Activated T-helper 17 cell treated with anti-CD3 and anti-CD28 coated beads, Interleukin-2, amount 50 U/mL, for 72 hours (primary cell): Measurements from ENCODE around the gene TTYH1. TPM values are rescaled to one million over a fixed set of nuclear protein-coding genes. Genes with fewer than 3 reads are reported as not detected.

Experiments used
- ATAC-seq: fragments of 150-1000 bp; cut with Tn5 transposase; replicated peaks from 2 replicates; pipeline ENCODE4 v1.10.0; 2021; ENCODE audit warnings: mild to moderate bottlenecking, moderate library complexity
- H3K27ac Mint-ChIP-seq: one replicate; pipeline ENCODE4 v1.8.0; 2022; ENCODE audit warnings: mixed read lengths
- H3K27me3 Mint-ChIP-seq: one replicate; pipeline ENCODE4 v1.8.0; 2022; ENCODE audit warnings: mixed read lengths
- H3K36me3 Mint-ChIP-seq: one replicate; pipeline ENCODE4 v1.8.0; 2022; ENCODE audit warnings: low read depth, mild to moderate bottlenecking, mixed read lengths
- H3K4me1 Mint-ChIP-seq: one replicate; pipeline ENCODE4 v1.8.0; 2022; ENCODE audit warnings: mixed read lengths
- H3K4me3 Mint-ChIP-seq: one replicate; pipeline ENCODE4 v1.8.0; 2022; ENCODE audit warnings: mild to moderate bottlenecking, mixed read lengths
- H3K9me3 Mint-ChIP-seq: one replicate; pipeline ENCODE4 v1.8.0; 2022; ENCODE audit warnings: mixed read lengths
- total RNA-seq, 2 donors: library from RNA; stranded (reverse); gene quantifications; one replicate each; pipeline ENCODE4 v1.2.3, GENCODE V29; 2022

The TTYH1 gene
- total RNA-seq, 2 donors from 2014 or later: 0.40 TPM; not detected in 1

- H3K27me3 Mint-ChIP-seq: no peaks in the 10 kb centered on the region
- no peak overlapping the region for H3K27ac Mint-ChIP-seq
Measured at GRCh38 chr19:54383330-54383729, 31.9 kb upstream of the TTYH1 start.

GRCh38 chr19:54387991-54388801 is 27.1 kb upstream of the TTYH1 start:
- Mint-ChIP-seq H3K27me3 (peaks cover 7% of the 10 kb centered on the region), H3K27ac (peak overlapping the region; percentile 10), H3K9me3 (no peaks in the 10 kb centered on the region), H3K36me3 (no peaks in the 10 kb centered on the region), H3K4me1 (peaks cover 18% of the 10 kb centered on the region), H3K4me3 (peak overlapping the region; percentile 79)
- peak; percentile 70 for ATAC-seq

More at GRCh38 chr19:54383330-54383729, 31.9 kb upstream of the TTYH1 start:
- ATAC-seq: no peak
- H3K4me3 Mint-ChIP-seq: peak overlapping the region; percentile 10
- H3K36me3 Mint-ChIP-seq: no peaks in the 10 kb centered on the region
- H3K9me3 Mint-ChIP-seq: no peaks in the 10 kb centered on the region
- peaks cover 13% of the 10 kb centered on the region for H3K4me1 Mint-ChIP-seq

GRCh38 chr19:54388802-54389139 is 26.5 kb upstream of the TTYH1 start:
- Mint-ChIP-seq H3K4me3 (peak overlapping the region; percentile 79), H3K27me3 (peaks cover 7% of the 10 kb centered on the region), H3K9me3 (no peaks in the 10 kb centered on the region), H3K4me1 (peaks cover 15% of the 10 kb centered on the region), H3K36me3 (no peaks in the 10 kb centered on the region), H3K27ac (peak overlapping the region; percentile 10)
- peak; percentile 48 for ATAC-seq

- Mint-ChIP-seq H3K4me3 (no peak overlapping the region), H3K27ac (no peak overlapping the region), H3K9me3 (no peaks in the 10 kb centered on the region), H3K36me3 (no peaks in the 10 kb centered on the region), H3K27me3 (peaks cover 7% of the 10 kb centered on the region), H3K4me1 (peaks cover 15% of the 10 kb centered on the region)
- no peak for ATAC-seq
Measured at GRCh38 chr19:54389553-54389952, 25.7 kb upstream of the TTYH1 start.

- Mint-ChIP-seq H3K4me1 (peaks cover 15% of the 10 kb centered on the region), H3K36me3 (no peaks in the 10 kb centered on the region), H3K4me3 (no peak overlapping the region), H3K27me3 (peaks cover 7% of the 10 kb centered on the region), H3K9me3 (no peaks in the 10 kb centered on the region), H3K27ac (peak overlapping the region; percentile 4)
- peak; percentile 21 for ATAC-seq
Measured at GRCh38 chr19:54390942-54391577, 24.2 kb upstream of the TTYH1 start.

- peaks cover 15% of the 10 kb centered on the region for H3K4me1 Mint-ChIP-seq
- H3K4me3 Mint-ChIP-seq: no peak overlapping the region
- no peaks in the 10 kb centered on the region for H3K36me3 Mint-ChIP-seq
- no peaks in the 10 kb centered on the region for H3K9me3 Mint-ChIP-seq
- no peak for ATAC-seq
- no peak overlapping the region for H3K27ac Mint-ChIP-seq
- H3K27me3 Mint-ChIP-seq: peaks cover 7% of the 10 kb centered on the region
Measured at GRCh38 chr19:54391589-54392061, 23.6 kb upstream of the TTYH1 start.

GRCh38 chr19:54392105-54392504 is 23.2 kb upstream of the TTYH1 start:
- ATAC-seq: no peak
- H3K4me3 Mint-ChIP-seq: no peak overlapping the region
- H3K36me3 Mint-ChIP-seq: no peaks in the 10 kb centered on the region
- H3K27me3 Mint-ChIP-seq: peaks cover 7% of the 10 kb centered on the region
- no peaks in the 10 kb centered on the region for H3K9me3 Mint-ChIP-seq
- H3K4me1 Mint-ChIP-seq: peaks cover 15% of the 10 kb centered on the region
- no peak overlapping the region for H3K27ac Mint-ChIP-seq

GRCh38 chr19:54393381-54393780 is 21.9 kb upstream of the TTYH1 start:
- Mint-ChIP-seq H3K4me3 (no peak overlapping the region), H3K4me1 (peaks cover 13% of the 10 kb centered on the region)

GRCh38 chr19:54395685-54396084 is 19.6 kb upstream of the TTYH1 start:
- no peaks in the 10 kb centered on the region for H3K36me3 Mint-ChIP-seq
- ATAC-seq: no peak
- H3K27ac Mint-ChIP-seq: no peak overlapping the region
- no peak overlapping the region for H3K4me3 Mint-ChIP-seq
- H3K4me1 Mint-ChIP-seq: peaks cover 6% of the 10 kb centered on the region
- H3K27me3 Mint-ChIP-seq: peaks cover 7% of the 10 kb centered on the region
- H3K9me3 Mint-ChIP-seq: no peaks in the 10 kb centered on the region

More at GRCh38 chr19:54393381-54393780, 21.9 kb upstream of the TTYH1 start:
- Mint-ChIP-seq H3K27ac (no peak overlapping the region), H3K36me3 (no peaks in the 10 kb centered on the region), H3K27me3 (peaks cover 7% of the 10 kb centered on the region), H3K9me3 (no peaks in the 10 kb centered on the region)
- ATAC-seq: no peak

- no peak for ATAC-seq
- H3K27me3 Mint-ChIP-seq: no peaks in the 10 kb centered on the region
- H3K27ac Mint-ChIP-seq: no peak overlapping the region
- H3K36me3 Mint-ChIP-seq: no peaks in the 10 kb centered on the region
- H3K4me1 Mint-ChIP-seq: no peaks in the 10 kb centered on the region
- no peaks in the 10 kb centered on the region for H3K9me3 Mint-ChIP-seq
- H3K4me3 Mint-ChIP-seq: no peak overlapping the region
Measured at GRCh38 chr19:54399189-54399588, 16.1 kb upstream of the TTYH1 start.

- Mint-ChIP-seq H3K4me1 (no peaks in the 10 kb centered on the region), H3K9me3 (no peaks in the 10 kb centered on the region), H3K27ac (no peak overlapping the region), H3K36me3 (no peaks in the 10 kb centered on the region), H3K27me3 (no peaks in the 10 kb centered on the region), H3K4me3 (no peak overlapping the region)
- ATAC-seq: no peak
Measured at GRCh38 chr19:54400913-54401312, 14.4 kb upstream of the TTYH1 start.

GRCh38 chr19:54403054-54403453 is 12.2 kb upstream of the TTYH1 start:
- H3K27ac Mint-ChIP-seq: no peak overlapping the region
- no peaks in the 10 kb centered on the region for H3K4me1 Mint-ChIP-seq
- no peaks in the 10 kb centered on the region for H3K27me3 Mint-ChIP-seq
- no peak overlapping the region for H3K4me3 Mint-ChIP-seq
- no peaks in the 10 kb centered on the region for H3K9me3 Mint-ChIP-seq
- ATAC-seq: no peak
- H3K36me3 Mint-ChIP-seq: no peaks in the 10 kb centered on the region

GRCh38 chr19:54405628-54406027 is 9.6 kb upstream of the TTYH1 start:
- no peaks in the 10 kb centered on the region for H3K27me3 Mint-ChIP-seq

GRCh38 chr19:54407780-54408179 is 7.5 kb upstream of the TTYH1 start:
- no peaks in the 10 kb centered on the region for H3K27me3 Mint-ChIP-seq
- H3K4me3 Mint-ChIP-seq: no peak overlapping the region
- no peaks in the 10 kb centered on the region for H3K9me3 Mint-ChIP-seq
- no peak for ATAC-seq
- no peaks in the 10 kb centered on the region for H3K4me1 Mint-ChIP-seq
- peak overlapping the region; percentile 46 for H3K27ac Mint-ChIP-seq
- no peaks in the 10 kb centered on the region for H3K36me3 Mint-ChIP-seq

More at GRCh38 chr19:54405628-54406027, 9.6 kb upstream of the TTYH1 start:
- no peak for ATAC-seq
- Mint-ChIP-seq H3K4me1 (no peaks in the 10 kb centered on the region), H3K9me3 (no peaks in the 10 kb centered on the region), H3K36me3 (no peaks in the 10 kb centered on the region), H3K4me3 (no peak overlapping the region), H3K27ac (no peak overlapping the region)

- Mint-ChIP-seq H3K27me3 (no peaks in the 10 kb centered on the region), H3K36me3 (no peaks in the 10 kb centered on the region), H3K27ac (no peak overlapping the region), H3K4me3 (no peak overlapping the region), H3K9me3 (no peaks in the 10 kb centered on the region), H3K4me1 (no peaks in the 10 kb centered on the region)
- ATAC-seq: no peak
Measured at GRCh38 chr19:54408456-54409026, 6.7 kb upstream of the TTYH1 start.
